GM18868 (cell line): ENCODE data around the gene KIAA1958.

ENCODE experiments used
- ATAC-seq: cut with Tn5 transposase; IDR thresholded peaks from one replicate; pipeline ENCODE4 v1.9.1; 2021; ENCODE audit warnings: mild to moderate bottlenecking, moderate library complexity; ENCODE audit not compliant: unreplicated experiment

The KIAA1958 gene

GRCh38 chr9:112552229-112553056 is 65.8 kb downstream of the KIAA1958 start:
- no peak for ATAC-seq

DNA sequence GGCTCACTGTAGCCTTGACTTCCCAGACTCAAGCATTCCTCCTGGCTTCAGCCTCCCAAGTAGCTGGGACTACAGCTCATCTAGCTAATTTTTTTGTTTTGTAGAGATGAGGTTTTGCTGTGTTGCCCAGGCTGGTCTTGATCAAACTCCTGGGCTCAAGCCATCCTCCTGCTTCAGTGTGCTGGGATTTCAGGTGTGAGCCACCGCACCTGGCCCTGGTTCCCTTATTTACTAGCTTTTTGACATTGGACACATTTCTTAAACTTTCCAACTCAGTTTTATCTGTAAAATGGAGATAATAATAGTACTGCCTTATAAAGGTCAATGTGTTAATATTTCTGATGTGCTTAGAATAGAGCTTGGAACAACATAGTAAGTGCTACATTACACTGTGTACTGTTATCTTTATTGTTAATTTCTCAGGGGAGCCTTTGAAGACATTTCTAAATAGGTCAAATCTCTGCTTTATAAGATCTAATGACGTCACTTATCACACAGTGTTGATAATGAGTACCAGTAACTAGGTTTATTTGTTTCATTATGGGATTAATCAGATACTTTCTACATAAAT is 66.7 kb downstream of the KIAA1958 start:
- no peak for ATAC-seq

- no peak for ATAC-seq
Observed at GRCh38 chr9:112554516-112554915, 67.9 kb downstream of the KIAA1958 start.

GRCh38 chr9:112555101-112555643 is 68.5 kb downstream of the KIAA1958 start:
- no peak for ATAC-seq

GRCh38 chr9:112555844-112556482 is 69.3 kb downstream of the KIAA1958 start:
- no peak for ATAC-seq

GRCh38 chr9:112556497-112557442 is 70.1 kb downstream of the KIAA1958 start:
- no peak for ATAC-seq

GRCh38 chr9:112558476-112558875 is 71.8 kb downstream of the KIAA1958 start:
- no peak for ATAC-seq

DNA sequence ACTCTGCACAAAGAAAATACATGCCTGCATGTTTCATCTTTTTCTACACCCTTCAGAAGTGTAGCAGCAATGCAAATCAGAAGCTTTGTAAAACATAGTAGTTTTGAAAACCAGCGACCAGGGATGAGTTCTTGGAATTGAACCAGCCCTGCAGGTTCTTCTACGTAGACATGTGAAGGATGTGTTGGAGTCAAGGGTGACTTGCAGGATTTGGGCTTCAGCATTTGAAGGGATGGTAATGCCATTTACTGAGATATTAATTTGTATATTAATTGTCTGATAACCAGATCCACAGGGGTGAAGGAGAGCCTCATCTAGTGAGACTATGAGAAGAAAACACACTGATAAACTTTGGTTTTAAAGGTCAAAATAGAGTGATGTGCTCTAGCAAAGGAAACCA is 72.4 kb downstream of the KIAA1958 start:
- ATAC-seq = no peak

GRCh38 chr9:112559629-112560413 is 73.2 kb downstream of the KIAA1958 start:
- no peak for ATAC-seq

DNA sequence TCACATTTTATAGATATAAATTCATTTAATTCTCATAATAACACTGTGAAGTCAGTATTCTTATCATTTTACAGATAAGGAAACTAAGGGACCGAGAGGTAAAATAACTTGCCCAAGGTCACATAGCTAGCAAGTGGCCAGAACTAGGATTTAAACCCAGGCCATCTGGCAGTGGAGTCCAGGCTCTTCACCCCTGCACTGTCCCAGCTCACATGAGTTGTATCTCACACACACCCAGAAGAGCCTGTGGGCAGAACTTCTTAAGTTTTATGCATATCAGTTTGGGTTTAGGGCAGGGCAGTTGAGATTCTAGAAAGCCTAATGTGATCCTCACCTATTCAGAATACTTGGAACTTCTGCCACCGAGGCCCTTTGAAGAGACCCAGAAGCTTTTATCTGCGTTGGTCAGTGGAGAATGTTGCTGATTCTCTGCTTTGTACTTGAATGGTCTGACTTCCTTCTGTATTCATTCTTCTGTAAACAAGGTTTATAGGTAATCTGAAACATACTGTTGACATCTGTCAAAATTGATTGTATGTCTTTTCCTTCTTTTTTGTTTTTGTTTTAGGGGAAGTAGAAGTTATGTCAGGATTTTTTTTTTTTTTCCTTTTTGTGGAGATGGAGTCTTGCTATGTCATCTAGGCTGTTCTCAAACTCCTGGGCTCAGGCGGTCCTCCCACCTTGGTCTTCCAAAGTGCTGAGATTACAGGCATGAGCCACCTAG is 75.8 kb downstream of the KIAA1958 start:
- ATAC-seq = no peak

- ATAC-seq = no peak
Observed at GRCh38 chr9:112569186-112569585, 82.6 kb downstream of the KIAA1958 start.

GRCh38 chr9:112570671-112571167 is 84.1 kb downstream of the KIAA1958 start:
- ATAC-seq = no peak

GRCh38 chr9:112571624-112572355 is 85.2 kb downstream of the KIAA1958 start:
- no peak for ATAC-seq

- ATAC-seq = no peak
Observed at GRCh38 chr9:112572416-112572815, 85.8 kb downstream of the KIAA1958 start.

GRCh38 chr9:112574008-112574407 is 87.4 kb downstream of the KIAA1958 start:
- ATAC-seq = no peak

DNA sequence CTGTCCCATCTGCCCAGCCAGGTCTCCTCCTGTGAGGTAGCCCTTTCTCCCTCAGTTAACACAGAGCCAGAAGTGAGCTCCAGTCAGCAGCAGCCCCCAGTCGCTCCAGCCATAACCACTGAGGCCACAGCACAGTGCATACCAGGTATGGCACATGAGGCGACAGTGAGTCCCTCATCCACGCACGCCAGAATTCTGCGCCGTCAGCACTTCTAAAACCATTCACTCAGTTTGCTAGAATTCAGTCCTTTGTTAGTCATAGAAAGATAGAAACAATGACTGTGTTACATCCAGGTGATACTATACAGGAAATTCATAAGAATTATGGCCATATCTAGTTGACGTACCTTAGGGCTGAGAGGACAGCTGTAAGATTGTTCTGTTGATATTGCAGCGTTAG is 88.5 kb downstream of the KIAA1958 start:
- no peak for ATAC-seq

DNA sequence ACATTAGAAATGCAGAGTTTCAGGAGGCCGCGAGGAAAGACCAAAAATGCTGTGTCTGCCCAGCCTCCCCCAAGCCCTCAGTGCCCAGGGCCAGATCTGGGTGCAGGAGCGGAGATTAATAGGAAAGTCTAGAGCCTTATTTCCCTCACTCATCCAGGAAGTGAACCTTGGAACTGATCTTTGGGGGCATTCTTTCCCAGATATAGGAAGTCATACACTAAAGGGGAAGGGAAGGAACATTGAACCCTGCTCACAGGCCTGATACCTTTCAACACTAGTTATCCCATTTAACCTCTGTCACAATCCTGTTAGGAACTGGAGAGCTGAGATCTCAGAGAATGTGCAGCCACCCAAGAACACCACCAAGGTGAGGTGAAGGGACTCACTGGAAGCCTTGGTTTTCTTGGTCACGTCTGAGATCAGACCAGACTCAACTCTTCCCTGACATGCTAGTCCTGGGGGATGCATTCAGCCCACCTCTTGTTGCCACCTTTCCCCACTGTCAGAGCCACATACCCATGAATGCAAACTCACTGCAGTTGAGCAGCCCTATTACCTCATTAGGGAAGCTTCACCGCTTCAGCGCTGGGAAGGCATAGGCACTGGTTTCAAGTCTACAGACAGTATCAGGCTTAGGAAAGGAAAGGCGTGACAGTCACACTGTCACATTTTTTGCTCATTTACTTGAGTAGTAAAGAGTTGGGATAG is 95.0 kb downstream of the KIAA1958 start:
- no peak for ATAC-seq
